Astrocyte (in vitro differentiated cells and primary cell): ENCODE results near the gene AARS2.

Experiments
- EZH2 ChIP-seq: IDR thresholded peaks from 2 replicates; pipeline ENCODE4 v1.6.1; 2012; ENCODE audit warnings: mild to moderate bottlenecking, low read length, inconsistent platforms; ENCODE audit not compliant: insufficient read depth
- TF ChIP-seq, protein P1 (sequence below): IDR thresholded peaks from 2 replicates; pipeline ENCODE4 v1.5.1; 2011; ENCODE audit warnings: low read depth, mild to moderate bottlenecking, inconsistent platforms, low read length, moderate library complexity; ENCODE audit not compliant: insufficient read depth

- TF ChIP-seq, protein P1, sequence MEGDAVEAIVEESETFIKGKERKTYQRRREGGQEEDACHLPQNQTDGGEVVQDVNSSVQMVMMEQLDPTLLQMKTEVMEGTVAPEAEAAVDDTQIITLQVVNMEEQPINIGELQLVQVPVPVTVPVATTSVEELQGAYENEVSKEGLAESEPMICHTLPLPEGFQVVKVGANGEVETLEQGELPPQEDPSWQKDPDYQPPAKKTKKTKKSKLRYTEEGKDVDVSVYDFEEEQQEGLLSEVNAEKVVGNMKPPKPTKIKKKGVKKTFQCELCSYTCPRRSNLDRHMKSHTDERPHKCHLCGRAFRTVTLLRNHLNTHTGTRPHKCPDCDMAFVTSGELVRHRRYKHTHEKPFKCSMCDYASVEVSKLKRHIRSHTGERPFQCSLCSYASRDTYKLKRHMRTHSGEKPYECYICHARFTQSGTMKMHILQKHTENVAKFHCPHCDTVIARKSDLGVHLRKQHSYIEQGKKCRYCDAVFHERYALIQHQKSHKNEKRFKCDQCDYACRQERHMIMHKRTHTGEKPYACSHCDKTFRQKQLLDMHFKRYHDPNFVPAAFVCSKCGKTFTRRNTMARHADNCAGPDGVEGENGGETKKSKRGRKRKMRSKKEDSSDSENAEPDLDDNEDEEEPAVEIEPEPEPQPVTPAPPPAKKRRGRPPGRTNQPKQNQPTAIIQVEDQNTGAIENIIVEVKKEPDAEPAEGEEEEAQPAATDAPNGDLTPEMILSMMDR, result peak; percentile 56
- no peak for TF ChIP-seq EZH2
Measured at GRCh38 chr6:44304282-44305199, 8.6 kb downstream of the AARS2 start.
